IMR-90 (cell line): ENCODE data around the gene ABI3BP. TPM values are rescaled to one million over a fixed set of nuclear protein-coding genes. Genes with fewer than 3 reads are reported as not detected.

Source experiments
- ATAC-seq: fragments of 200-7000 bp; cut with Tn5 transposase; 2 replicates; pipeline ENCODE4 v1.9.1; 2020; ENCODE audit warnings: low read depth, mild to moderate bottlenecking, moderate library complexity
- BruUV-seq: library from RNA; stranded (reverse); fragments of 400-500 nt; replicated peaks from 2 replicates; lab custom pipeline; 2021; lab: Mats Ljungman, UMichigan
- CTCF ChIA-PET: fragments of 300-600 bp; formaldehyde crosslinking; extraction: SDS; loops from one replicate; lab custom pipeline; 2021; ENCODE audit warnings: antibody characterized with exemption; lab: Yijun Ruan, JAX
- POLR2A ChIA-PET: fragments of 300-600 bp; sonication (Branson Sonifier 250); formaldehyde crosslinking; loops from one replicate; lab custom pipeline; 2022; ENCODE audit warnings: antibody characterized with exemption; ENCODE audit not compliant: unreplicated experiment; lab: Charles Lee
- DNase-seq: peaks from one replicate; pipeline ENCODE4 v3.0.0; 2013
- H2AFZ ChIP-seq: replicated peaks from 2 replicates; pipeline ENCODE3; 2013; ENCODE audit warnings: low read length, mild to moderate bottlenecking; ENCODE audit not compliant: poor library complexity
- H2AK5ac ChIP-seq: 2 replicates; pipeline ENCODE4 v1.6.1; 2013; ENCODE audit warnings: low read depth, low read length, inconsistent platforms
- H2AK9ac ChIP-seq: replicated peaks from 2 replicates; pipeline ENCODE3; 2013; ENCODE audit warnings: mild to moderate bottlenecking, low read depth, low read length, moderate library complexity; ENCODE audit not compliant: poor library complexity
- H2BK120ac ChIP-seq: 2 replicates; pipeline ENCODE4 v1.6.1; 2013; ENCODE audit warnings: low read depth, low read length, inconsistent platforms
- H2BK15ac ChIP-seq: 3 replicates; pipeline ENCODE4 v1.6.1; 2013; ENCODE audit warnings: low read depth, low read length, inconsistent platforms
- H2BK20ac ChIP-seq: 2 replicates; pipeline ENCODE4 v1.6.1; 2013; ENCODE audit warnings: low read depth, mild to moderate bottlenecking, inconsistent platforms, low read length, moderate library complexity
- H2BK5ac ChIP-seq: 2 replicates; pipeline ENCODE4 v1.6.1; 2013; ENCODE audit warnings: mild to moderate bottlenecking, low read depth, low read length, inconsistent platforms; ENCODE audit not compliant: poor library complexity, severe bottlenecking
- H3K14ac ChIP-seq: replicated peaks from 2 replicates; pipeline ENCODE4 v1.6.1; 2013; ENCODE audit warnings: low read depth, low read length, inconsistent platforms
- H3K18ac ChIP-seq: 2 replicates; pipeline ENCODE4 v1.6.1; 2013; ENCODE audit warnings: low read depth, low read length, control low read depth
- H3K23ac ChIP-seq: 2 replicates; pipeline ENCODE4 v1.6.1; 2013; ENCODE audit warnings: low read depth, low read length, inconsistent platforms
- H3K27ac ChIP-seq: 2 replicates; pipeline ENCODE4 v1.5.1; 2013; ENCODE audit warnings: mild to moderate bottlenecking, control low read depth, low read length; ENCODE audit not compliant: insufficient read depth
- H3K27me3 ChIP-seq: 2 replicates; pipeline ENCODE4 v1.6.1; 2013; ENCODE audit warnings: low read length; ENCODE audit not compliant: control insufficient read depth, insufficient read depth
- H3K36me3 ChIP-seq: 2 replicates; pipeline ENCODE4 v1.6.1; 2013; ENCODE audit warnings: low read length, mixed read lengths; ENCODE audit not compliant: control insufficient read depth, insufficient read depth
- H3K4ac ChIP-seq: 2 replicates; pipeline ENCODE4 v1.6.1; 2013; ENCODE audit warnings: low read depth, low read length, inconsistent platforms
- H3K4me1 ChIP-seq: 2 replicates; pipeline ENCODE4 v1.6.1; 2013; ENCODE audit warnings: low read length, mixed read lengths; ENCODE audit not compliant: control insufficient read depth, insufficient read depth
- H3K4me2 ChIP-seq: 2 replicates; pipeline ENCODE4 v1.6.1; 2013; ENCODE audit warnings: low read depth, mild to moderate bottlenecking, control low read depth, low read length, moderate library complexity
- H3K4me3 ChIP-seq: 2 replicates; pipeline ENCODE4 v1.5.1; 2013; ENCODE audit warnings: low read depth, mild to moderate bottlenecking, control low read depth, low read length, moderate library complexity; ENCODE audit not compliant: insufficient read depth
- H3K56ac ChIP-seq: 2 replicates; pipeline ENCODE4 v1.6.1; 2013; ENCODE audit warnings: low read length, inconsistent platforms; ENCODE audit not compliant: insufficient read depth; ENCODE audit errors: extremely low read depth
- H3K79me1 ChIP-seq, 2 experiments: 2 replicates each; pipeline ENCODE4 v1.6.1; 2013; ENCODE audit warnings: low read length in 2 of 2, inconsistent platforms in 1 of 2, low read depth in 1 of 2
- H3K9ac ChIP-seq: 2 replicates; pipeline ENCODE4 v1.6.1; 2013; ENCODE audit warnings: low read depth, low read length, control low read depth
- H3K9me1 ChIP-seq: 2 replicates; pipeline ENCODE4 v1.6.1; 2013; ENCODE audit warnings: low read length, inconsistent platforms; ENCODE audit not compliant: insufficient read depth
- H3K9me3 ChIP-seq: 2 replicates; pipeline ENCODE4 v1.6.1; 2013; ENCODE audit warnings: low read length; ENCODE audit not compliant: control insufficient read depth, insufficient read depth
- H4K20me1 ChIP-seq: 2 replicates; pipeline ENCODE4 v1.6.1; 2013; ENCODE audit warnings: low read length, inconsistent platforms; ENCODE audit not compliant: insufficient read depth
- H4K5ac ChIP-seq: 2 replicates; pipeline ENCODE4 v1.6.1; 2013; ENCODE audit warnings: mild to moderate bottlenecking, low read depth, low read length, control low read depth
- H4K8ac ChIP-seq, 2 experiments: 2 replicates each; pipeline ENCODE4 v1.6.1; 2013; ENCODE audit warnings: low read depth in 2 of 2, low read length in 2 of 2, control low read depth in 1 of 2, inconsistent platforms in 1 of 2
- H4K91ac ChIP-seq: 2 replicates; pipeline ENCODE4 v1.6.1; 2013; ENCODE audit warnings: low read depth, low read length, inconsistent platforms; ENCODE audit not compliant: insufficient read depth
- BHLHE40 ChIP-seq: fragments of 150-350 bp; IDR thresholded peaks from 2 replicates; pipeline ENCODE4 v1.6.1; 2016; ENCODE audit warnings: mild to moderate bottlenecking, low read depth, low read length
- CEBPB ChIP-seq: IDR thresholded peaks from 2 replicates; pipeline ENCODE4 v1.6.1; 2012; ENCODE audit warnings: low read depth, low read length, improper control_type of control experiment
- CHD1 ChIP-seq: IDR thresholded peaks from 2 replicates; pipeline ENCODE4 v1.6.1; 2012; ENCODE audit warnings: low read depth, low read length, improper control_type of control experiment
- FOS ChIP-seq: fragments of 150-350 bp; IDR thresholded peaks from 2 replicates; pipeline ENCODE4 v1.6.1; 2016; ENCODE audit warnings: low read depth, low read length
- MAFK ChIP-seq: IDR thresholded peaks from 2 replicates; pipeline ENCODE4 v1.6.1; 2012; ENCODE audit warnings: low read depth, low read length, improper control_type of control experiment
- MXI1 ChIP-seq: IDR thresholded peaks from 2 replicates; pipeline ENCODE4 v1.6.1; 2012; ENCODE audit warnings: low read depth, mild to moderate bottlenecking, low read length, moderate library complexity, borderline replicate concordance
- NFE2L2 ChIP-seq: fragments of 150-350 bp; IDR thresholded peaks from 2 replicates; pipeline ENCODE4 v1.6.1; 2016; ENCODE audit warnings: low read depth, mild to moderate bottlenecking, low read length
- POLR2A ChIP-seq: IDR thresholded peaks from 2 replicates; pipeline ENCODE4 v1.6.1; 2012; ENCODE audit warnings: mild to moderate bottlenecking, low read depth, low read length
- RAD21 ChIP-seq: IDR thresholded peaks from 2 replicates; pipeline ENCODE4 v1.6.1; 2012; ENCODE audit warnings: low read length, improper control_type of control experiment
- RCOR1 ChIP-seq: IDR thresholded peaks from 2 replicates; pipeline ENCODE4 v1.6.1; 2012; ENCODE audit warnings: mild to moderate bottlenecking, low read length, improper control_type of control experiment; ENCODE audit not compliant: insufficient replicate concordance
- RFX5 ChIP-seq: IDR thresholded peaks from 2 replicates; pipeline ENCODE4 v1.8.0; 2012; ENCODE audit warnings: low read depth, mild to moderate bottlenecking, low read length, moderate library complexity
- SMC3 ChIP-seq: fragments of 150-350 bp; IDR thresholded peaks from 2 replicates; pipeline ENCODE4 v1.6.1; 2016; ENCODE audit warnings: low read depth, mild to moderate bottlenecking, antibody characterized with exemption, low read length, moderate library complexity
- WGBS, 2 experiments: methylation state at CpG; one replicate each; pipeline versions ENCODE4 v1.1.5 to v1.1.7; 2013; ENCODE audit warnings: missing lambda C conversion rate in 2 of 2; ENCODE audit not compliant: insufficient read length in 1 of 2; ENCODE audit errors: extremely low coverage in 2 of 2; 5-methylcytosine and 5-hydroxymethylcytosine counted together
- dilution Hi-C: fragments of 300-500 bp; cut with HindIII; formaldehyde crosslinking; loops from one replicate; pipeline ENCODE4 v1.14.3; 2018; ENCODE audit warnings: low sequenced_read_pairs; ENCODE audit not compliant: unreplicated experiment
- in situ Hi-C: fragments of 300-500 bp; cut with MboI; formaldehyde crosslinking; loops from 3 replicates; pipeline ENCODE4 v1.14.3; 2019; ENCODE audit warnings: low sequenced_read_pairs, inconsistent platforms, mixed read lengths
- intact Hi-C: fragments of 100-400 bp; cut with micrococcal nuclease; formaldehyde crosslinking; loops from 2 replicates; pipeline ENCODE4 v1.10.0; 2022
- polyA plus RNA-seq, 3 experiments: library from polyadenylated mRNA; depleted of rRNA; stranded (reverse); fragments of >200 nt; gene quantifications; 2 replicates each; pipeline ENCODE4 v1.2.3, GENCODE V29; 2012; ENCODE audit warnings: low replicate concordance in 1 of 3
- total RNA-seq: library from RNA; depleted of rRNA; stranded (reverse); fragments of >200 nt; gene quantifications from 2 replicates; pipeline ENCODE4 v1.2.3, GENCODE V29; 2012
- TF ChIP-seq, protein P1 (sequence below): conservative IDR thresholded peaks from 2 replicates; pipeline ENCODE4 v1.5.1; 2012; ENCODE audit warnings: mild to moderate bottlenecking, low read depth, low read length, improper control_type of control experiment
- TF ChIP-seq, protein P2 (sequence below): fragments of 150-350 bp; IDR thresholded peaks from 2 replicates; pipeline ENCODE4 v1.6.1; 2017; ENCODE audit warnings: mild to moderate bottlenecking, antibody characterized with exemption, low read length, low read depth

The ABI3BP gene
- total and polyA plus RNA-seq, 2 of the 4 experiments (the other 2 are of a cell fraction) = 3.0 to 26.7 TPM

DNA sequence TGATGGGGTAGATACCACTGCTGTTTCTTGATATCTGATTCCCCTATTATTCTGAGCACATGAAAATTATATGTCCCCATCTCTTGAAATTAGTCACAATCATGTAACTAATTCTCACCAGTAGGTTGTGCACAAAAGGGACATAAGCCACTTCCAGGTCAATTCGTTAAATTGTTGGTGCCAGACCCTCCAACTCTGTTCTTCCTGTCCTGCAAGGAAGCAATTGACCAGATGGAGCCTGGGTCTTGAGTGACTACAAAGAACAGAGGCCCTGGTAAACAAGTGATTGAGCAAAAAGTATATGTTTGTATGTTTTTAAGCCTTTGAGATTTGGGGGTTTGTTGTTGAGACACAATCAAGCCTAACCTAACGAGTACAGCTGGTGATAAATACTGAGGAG lies 36.9 kb downstream of the ABI3BP start (continued):
- TF ChIP-seq MXI1 (no peak), SMC3 (no peak), FOS (no peak)

DNA sequence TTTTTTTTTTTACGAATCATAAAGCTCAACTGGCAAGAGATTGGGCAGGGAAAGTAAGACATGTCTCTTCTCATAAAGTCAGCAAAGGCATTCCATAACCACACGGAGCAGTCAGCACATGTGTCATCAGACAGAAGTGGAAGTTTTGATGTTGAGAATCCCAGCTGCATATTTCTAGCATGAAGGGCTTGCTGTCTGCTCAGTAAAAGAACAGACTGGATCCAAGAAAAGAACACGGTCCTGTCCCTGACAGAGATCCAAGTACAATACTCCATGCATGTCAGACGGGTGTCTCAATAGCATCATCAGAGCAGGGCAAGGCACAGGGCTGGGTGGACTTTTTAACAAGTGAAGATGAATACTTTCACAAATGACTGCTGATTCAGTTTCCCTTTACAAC lies 38.2 kb downstream of the ABI3BP start:
- Histone ChIP-seq H3K4me3 (peak overlapping the region; percentile 25; the same call in 1 of the 2 replicates), H4K20me1 (no peaks in the 10 kb centered on the region), H2AFZ (peak overlapping the region; percentile 81), H3K9me3 (peaks cover 4% of the 10 kb centered on the region; the same call in 1 of the 2 replicates), H2AK5ac (no peak overlapping the region), H3K27ac (peak overlapping the region; percentile 14; the same call in 1 of the 2 replicates), H2AK9ac (no peak overlapping the region), H4K8ac (peak overlapping the region in 1 of 2 experiments; percentile 64; a peak in 1 of 4 replicates), H2BK20ac (peak overlapping the region; percentile 20; the same call in 1 of the 2 replicates), H3K18ac (no peak overlapping the region; the same call in 1 of the 2 replicates), H3K4me2 (peak overlapping the region; percentile 94), H3K14ac (no peak overlapping the region), H3K79me1 (no peaks in the 10 kb centered on the region), H3K4ac (0 out of 2 replicates have a peak overlapping the region, but pooled peaks have one; percentile 4), H3K23ac (no peak overlapping the region), H3K27me3 (no peaks in the 10 kb centered on the region), H3K9me1 (no peaks in the 10 kb centered on the region), H2BK15ac (no peak overlapping the region; the same call in 2 of the 3 replicates), H3K4me1 (peaks cover 1% of the 10 kb centered on the region; the same call in 1 of the 2 replicates), H4K5ac (no peak overlapping the region), H3K56ac (no peak overlapping the region), H2BK5ac (peak overlapping the region; percentile 22), H4K91ac (no peak overlapping the region), H3K36me3 (no peaks in the 10 kb centered on the region), H2BK120ac (peak overlapping the region; percentile 2; the same call in 1 of the 2 replicates), H3K9ac (no peak overlapping the region)
- peak; percentile 97 for DNase-seq
- in situ Hi-C loops = no loop called here
- WGBS, 2 experiments = no CpG with 5 or more reads among the region's 4 CpGs
- no TSS peak for BruUV-seq
- intact Hi-C loops = loop anchor here (5.0 kb wide), 1 partner anchor 237 kb away; no protein-coding TSS in a partner anchor
- CTCF ChIA-PET = interaction anchor here (0.7 kb wide), 1 partner anchor 18 kb away, joined by 4 read pairs; no protein-coding TSS in a partner anchor
- POLR2A ChIA-PET = no interaction called here
- ATAC-seq = peak; percentile 97
- dilution Hi-C loops = no loop called here
- TF ChIP-seq CEBPB (peak; percentile 55; the same call in 1 of the 2 replicates), RAD21 (no peak; the same call in 1 of the 2 replicates), NFE2L2 (no peak), BHLHE40 (no peak; the same call in 1 of the 2 replicates), FOS (peak; percentile 58; the same call in 1 of the 2 replicates), CHD1 (no peak), RFX5 (no peak), RCOR1 (no peak), SMC3 (no peak), POLR2A (no peak), MAFK (no peak), MXI1 (peak; percentile 60; the same call in 1 of the 2 replicates)
- TF ChIP-seq, protein P1, sequence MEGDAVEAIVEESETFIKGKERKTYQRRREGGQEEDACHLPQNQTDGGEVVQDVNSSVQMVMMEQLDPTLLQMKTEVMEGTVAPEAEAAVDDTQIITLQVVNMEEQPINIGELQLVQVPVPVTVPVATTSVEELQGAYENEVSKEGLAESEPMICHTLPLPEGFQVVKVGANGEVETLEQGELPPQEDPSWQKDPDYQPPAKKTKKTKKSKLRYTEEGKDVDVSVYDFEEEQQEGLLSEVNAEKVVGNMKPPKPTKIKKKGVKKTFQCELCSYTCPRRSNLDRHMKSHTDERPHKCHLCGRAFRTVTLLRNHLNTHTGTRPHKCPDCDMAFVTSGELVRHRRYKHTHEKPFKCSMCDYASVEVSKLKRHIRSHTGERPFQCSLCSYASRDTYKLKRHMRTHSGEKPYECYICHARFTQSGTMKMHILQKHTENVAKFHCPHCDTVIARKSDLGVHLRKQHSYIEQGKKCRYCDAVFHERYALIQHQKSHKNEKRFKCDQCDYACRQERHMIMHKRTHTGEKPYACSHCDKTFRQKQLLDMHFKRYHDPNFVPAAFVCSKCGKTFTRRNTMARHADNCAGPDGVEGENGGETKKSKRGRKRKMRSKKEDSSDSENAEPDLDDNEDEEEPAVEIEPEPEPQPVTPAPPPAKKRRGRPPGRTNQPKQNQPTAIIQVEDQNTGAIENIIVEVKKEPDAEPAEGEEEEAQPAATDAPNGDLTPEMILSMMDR = 0 out of 2 replicates have a peak, but pooled peaks have one; percentile 4
- TF ChIP-seq, protein P2, sequence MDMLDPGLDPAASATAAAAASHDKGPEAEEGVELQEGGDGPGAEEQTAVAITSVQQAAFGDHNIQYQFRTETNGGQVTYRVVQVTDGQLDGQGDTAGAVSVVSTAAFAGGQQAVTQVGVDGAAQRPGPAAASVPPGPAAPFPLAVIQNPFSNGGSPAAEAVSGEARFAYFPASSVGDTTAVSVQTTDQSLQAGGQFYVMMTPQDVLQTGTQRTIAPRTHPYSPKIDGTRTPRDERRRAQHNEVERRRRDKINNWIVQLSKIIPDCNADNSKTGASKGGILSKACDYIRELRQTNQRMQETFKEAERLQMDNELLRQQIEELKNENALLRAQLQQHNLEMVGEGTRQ = no peak
